Osteocyte (in vitro differentiated cells): Measurements from ENCODE around the gene TBC1D1. TPM values are rescaled to one million over a fixed set of nuclear protein-coding genes. Genes with fewer than 3 reads are reported as not detected.
"Not testable (repeated sequence)": the region's sequence is repeated elsewhere in the genome, so short reads cannot be mapped to it uniquely, and the experiment has no call there.

Experiments used
- DNase-seq: peaks from one replicate; pipeline ENCODE4 v3.0.0; 2021; ENCODE audit warnings: mixed read lengths; ENCODE audit not compliant: unreplicated experiment; ENCODE audit errors: extremely low spot score
- H3K27ac Mint-ChIP-seq: one replicate; pipeline ENCODE4 v1.8.0; 2021; ENCODE audit warnings: mild to moderate bottlenecking, mixed read lengths; ENCODE audit not compliant: unreplicated experiment
- H3K27me3 Mint-ChIP-seq: one replicate; pipeline ENCODE4 v1.8.0; 2021; ENCODE audit warnings: mixed read lengths; ENCODE audit not compliant: unreplicated experiment
- H3K36me3 Mint-ChIP-seq: one replicate; pipeline ENCODE4 v1.8.0; 2021; ENCODE audit warnings: mixed read lengths; ENCODE audit not compliant: unreplicated experiment
- H3K4me1 Mint-ChIP-seq: one replicate; pipeline ENCODE4 v1.8.0; 2021; ENCODE audit warnings: mixed read lengths; ENCODE audit not compliant: unreplicated experiment
- H3K4me3 Mint-ChIP-seq: one replicate; pipeline ENCODE4 v1.8.0; 2021; ENCODE audit warnings: mild to moderate bottlenecking, moderate library complexity, mixed read lengths; ENCODE audit not compliant: unreplicated experiment
- H3K9me3 Mint-ChIP-seq: one replicate; pipeline ENCODE4 v1.8.0; 2021; ENCODE audit warnings: mixed read lengths; ENCODE audit not compliant: unreplicated experiment
- CTCF ChIP-seq: fragments of 200-600 bp; sonication (generic); IDR thresholded peaks from 2 replicates; pipeline ENCODE4 v1.5.0; 2021; ENCODE audit warnings: antibody characterized with exemption, mild to moderate bottlenecking, moderate library complexity
- total RNA-seq: library from RNA; stranded (reverse); gene quantifications from 2 replicates; pipeline ENCODE4 v1.2.1, GENCODE V29; 2021

Gene TBC1D1
- total RNA-seq, 1 donor from 2014 or later, result 46.2 TPM

- Mint-ChIP-seq H3K4me1 (peaks cover 13% of the 10 kb centered on the region), H3K4me3 (no peak overlapping the region), H3K27me3 (no peaks in the 10 kb centered on the region), H3K27ac (no peak overlapping the region), H3K36me3 (no peaks in the 10 kb centered on the region), H3K9me3 (peaks cover 4% of the 10 kb centered on the region)
- no peak for DNase-seq
- no peak for TF ChIP-seq CTCF
Measured at GRCh38 chr4:37968747-37969146, 77.9 kb downstream of the TBC1D1 start.

- H3K27me3 Mint-ChIP-seq, result no peaks in the 10 kb centered on the region
- peaks cover 4% of the 10 kb centered on the region for H3K9me3 Mint-ChIP-seq
- H3K4me1 Mint-ChIP-seq, result peaks cover 13% of the 10 kb centered on the region
- H3K27ac Mint-ChIP-seq, result no peak overlapping the region
- peak; percentile 44 for TF ChIP-seq CTCF
- no peaks in the 10 kb centered on the region for H3K36me3 Mint-ChIP-seq
- DNase-seq, result no peak
- H3K4me3 Mint-ChIP-seq, result no peak overlapping the region
Measured at GRCh38 chr4:37970702-37971101, 79.8 kb downstream of the TBC1D1 start.

GRCh38 chr4:37971202-37971601 is 80.3 kb downstream of the TBC1D1 start:
- Mint-ChIP-seq H3K4me1 (peaks cover 13% of the 10 kb centered on the region), H3K27me3 (no peaks in the 10 kb centered on the region), H3K27ac (no peak overlapping the region), H3K4me3 (no peak overlapping the region), H3K9me3 (peaks cover 4% of the 10 kb centered on the region), H3K36me3 (no peaks in the 10 kb centered on the region)
- no peak for TF ChIP-seq CTCF
- no peak for DNase-seq

- no peaks in the 10 kb centered on the region for H3K36me3 Mint-ChIP-seq
- no peaks in the 10 kb centered on the region for H3K27me3 Mint-ChIP-seq
- no peak for TF ChIP-seq CTCF
- no peak for DNase-seq
- H3K27ac Mint-ChIP-seq, result no peak overlapping the region
- peaks cover 4% of the 10 kb centered on the region for H3K9me3 Mint-ChIP-seq
- no peak overlapping the region for H3K4me3 Mint-ChIP-seq
- peaks cover 10% of the 10 kb centered on the region for H3K4me1 Mint-ChIP-seq
Measured at GRCh38 chr4:37973441-37973840, 82.6 kb downstream of the TBC1D1 start.

- not testable (repeated sequence) for DNase-seq, H3K4me3 Mint-ChIP-seq, H3K36me3 Mint-ChIP-seq, H3K9me3 Mint-ChIP-seq, H3K27me3 Mint-ChIP-seq
- Mint-ChIP-seq H3K4me1 (peaks cover 17% of the 10 kb centered on the region), H3K27ac (peak overlapping the region; percentile 29)
Measured at GRCh38 chr4:37975321-37975822, 84.5 kb downstream of the TBC1D1 start.

- Mint-ChIP-seq H3K4me1 (peaks cover 22% of the 10 kb centered on the region), H3K4me3 (peak overlapping the region; percentile 67), H3K27ac (peak overlapping the region; percentile 75), H3K27me3 (no peaks in the 10 kb centered on the region), H3K9me3 (no peaks in the 10 kb centered on the region), H3K36me3 (no peaks in the 10 kb centered on the region)
- DNase-seq, result no peak
- no peak for TF ChIP-seq CTCF
Measured at GRCh38 chr4:37976507-37976906, 85.6 kb downstream of the TBC1D1 start.
